Spleen (tissue), 11 donors: Measurements from ENCODE around the gene CFAP69. TPM values are rescaled to one million over a fixed set of nuclear protein-coding genes. Genes with fewer than 3 reads are reported as not detected.

Source experiments
- DNase-seq: peaks from one replicate; pipeline ENCODE4 v3.0.0-alpha.2; 2020
- H3K27ac ChIP-seq, 8 donors: fragments of 200-600 bp; sonication (generic) in 7 of 8; 1 replicate in 4 of 8; 2 replicates in 4 of 8; pipeline versions ENCODE4 v1.5.0 to v1.8.0; 2016 to 2021; ENCODE audit warnings: inconsistent platforms in 4 of 8, mild to moderate bottlenecking in 4 of 8, moderate library complexity in 1 of 8
- H3K27me3 ChIP-seq, 7 donors: fragments of 200-600 bp; sonication (generic) in 6 of 7; replicated peaks in 1 of 7; 1 replicate in 4 of 7; 2 replicates in 3 of 7; pipeline versions ENCODE4 v1.5.0 to v1.8.0; 2016 to 2021; ENCODE audit warnings: inconsistent platforms in 3 of 7, mild to moderate bottlenecking in 1 of 7
- H3K36me3 ChIP-seq, 6 donors: fragments of 200-600 bp; sonication (generic) in 5 of 6; 1 replicate in 4 of 6; 2 replicates in 2 of 6; pipeline versions ENCODE4 v1.5.0 to v1.8.0; 2016 to 2021; ENCODE audit warnings: inconsistent platforms in 2 of 6
- H3K4me1 ChIP-seq, 6 donors: fragments of 200-600 bp; sonication (generic) in 5 of 6; 1 replicate in 3 of 6; 2 replicates in 3 of 6; pipeline versions ENCODE4 v1.5.0 to v1.8.0; 2016 to 2021; ENCODE audit warnings: inconsistent platforms in 3 of 6
- H3K4me3 ChIP-seq, 8 donors: fragments of 200-600 bp; sonication (generic) in 7 of 8; 1 replicate in 4 of 8; 2 replicates in 4 of 8; pipeline versions ENCODE4 v1.5.0 to v1.8.0; 2016 to 2021; ENCODE audit warnings: inconsistent platforms in 4 of 8, mild to moderate bottlenecking in 4 of 8, moderate library complexity in 2 of 8
- H3K9me3 ChIP-seq, 8 donors: fragments of 200-600 bp; sonication (generic) in 7 of 8; 1 replicate in 4 of 8; 2 replicates in 4 of 8; pipeline versions ENCODE4 v1.5.0 to v1.8.0; 2016 to 2021; ENCODE audit warnings: inconsistent platforms in 4 of 8
- CTCF ChIP-seq, 11 experiments: fragments of 200-600 bp in 7 of 11; fragments of 450-650 bp in 4 of 11; sonication (generic) in 4 of 11; IDR thresholded peaks in 8 of 11; conservative IDR thresholded peaks in 3 of 11; 1 replicate in 7 of 11; 2 replicates in 4 of 11; pipeline versions ENCODE4 v1.4.0 to v1.8.0; 2016 to 2021; ENCODE audit warnings: antibody characterized with exemption in 11 of 11, inconsistent platforms in 4 of 11, mild to moderate bottlenecking in 1 of 11
- POLR2A ChIP-seq, 3 donors: fragments of 450-650 bp; IDR thresholded peaks; one replicate each; pipeline ENCODE4 v1.5.1; 2017; ENCODE audit warnings: antibody characterized with exemption in 3 of 3, mild to moderate bottlenecking in 1 of 3
- POLR2AphosphoS5 ChIP-seq, 3 donors: sonication (generic); formaldehyde crosslinking; IDR thresholded peaks; one replicate each; pipeline ENCODE4 v1.5.1; 2017; ENCODE audit warnings: antibody characterized with exemption in 3 of 3
- WGBS, 5 donors: extraction: QIAGEN DNeasy Blood & Tissue Kit in 3 of 5; methylation state at CpG; one replicate each; pipeline versions ENCODE4 v1.1.5 to v1.1.7; 2013 to 2018; 5-methylcytosine and 5-hydroxymethylcytosine counted together
- intact Hi-C: fragments of 100-400 bp; cut with DNase I; formaldehyde crosslinking; loops from one replicate; pipeline ENCODE4 v1.15.0; 2023; ENCODE audit warnings: low total_unique reads
- polyA plus RNA-seq, 3 donors: library from polyadenylated mRNA; stranded (reverse); fragments of 200-250 nt; gene quantifications; one replicate each; pipeline ENCODE4 v1.2.1, GENCODE V29; 2013
- total RNA-seq, 7 donors: library from RNA; depleted of rRNA in 3 of 7; stranded (reverse); fragments of >200 nt in 3 of 7; fragmentation: NEBNext Ultra II Directional in 4 of 7; extraction: Animal tissue kit (Norgen Biotek cat#: 25700) in 4 of 7; gene quantifications; one replicate each; pipeline versions ENCODE4 v1.1.0 to v1.2.1, GENCODE V29; 2016 to 2021
- donor health status: healthy with polysubstance abuse.
- donor health status: DM: no; HTN: no; CAD: no; lungs with moderate emphysema.
- donor health status: DM: no; HTN: no; CAD: no.
- donor health status: Bipolar disorder and iron deficiency.
- donor health status: healthy.
- donor health status: DM: no; HTN: no; CAD: no.
- donor health status: DM: yes; HTN: yes; CAD: no.

Gene CFAP69
- total and polyA plus RNA-seq, 10 donors, result 1.0 to 15.8 (median 7.4) TPM

GRCh38 chr7:90290244-90291113 is 45.5 kb downstream of the CFAP69 start:
- TF ChIP-seq CTCF (IDR thresholded peaks at IDR 0.05 in 8 of 11, conservative IDR thresholded peaks at IDR 0.05 in 3 of 11) (no peak), POLR2A (IDR thresholded peaks at IDR 0.05) (no peak), POLR2AphosphoS5 (IDR thresholded peaks at IDR 0.05) (no peak)
- DNase-seq, result no peak
- intact Hi-C loops, result no loop called here
- no peaks in the 10 kb centered on the region for H3K27me3 ChIP-seq
- H3K4me3 ChIP-seq, result no peak overlapping the region
- 78 to 92% (median 87%) methylated on average over 3 of the region's 3 CpGs for WGBS, 5 donors
- H3K9me3 ChIP-seq, result peaks cover 0 to 13% (median 3%) of the 10 kb centered on the region in 8 donors
- H3K36me3 ChIP-seq, result no peaks in the 10 kb centered on the region
- no peak overlapping the region for H3K27ac ChIP-seq
- H3K4me1 ChIP-seq, result no peaks in the 10 kb centered on the region

GRCh38 chr7:90298145-90299038 is 53.4 kb downstream of the CFAP69 start:
- intact Hi-C loops, result no loop called here
- no peak for TF ChIP-seq POLR2A (IDR thresholded peaks at IDR 0.05)
- peak in 7 of 11 experiments; percentile 6 to 45 (median 26) for TF ChIP-seq CTCF (IDR thresholded peaks at IDR 0.05 in 8 of 11, conservative IDR thresholded peaks at IDR 0.05 in 3 of 11)
- H3K27ac ChIP-seq, result no peak overlapping the region
- H3K27me3 ChIP-seq, result no peaks in the 10 kb centered on the region
- 56 to 66% (median 62%) methylated on average over 5 of the region's 5 CpGs for WGBS, 5 donors
- no peaks in the 10 kb centered on the region for H3K4me1 ChIP-seq
- DNase-seq, result no peak
- no peak overlapping the region for H3K4me3 ChIP-seq
- H3K36me3 ChIP-seq, result no peaks in the 10 kb centered on the region
- H3K9me3 ChIP-seq, result no peaks in the 10 kb centered on the region

GRCh38 chr7:90303241-90303640 is 58.3 kb downstream of the CFAP69 start:
- 91 to 100% (median 97%) methylated on average over 1 of the region's 1 CpG for WGBS, 5 donors
- no peak for DNase-seq

More at GRCh38 chr7:90303241-90303640, 58.3 kb downstream of the CFAP69 start:
- Histone ChIP-seq H3K27ac (no peak overlapping the region), H3K9me3 (no peaks in the 10 kb centered on the region), H3K36me3 (no peaks in the 10 kb centered on the region), H3K4me1 (no peaks in the 10 kb centered on the region), H3K4me3 (no peak overlapping the region), H3K27me3 (no peaks in the 10 kb centered on the region)
- TF ChIP-seq POLR2A (IDR thresholded peaks at IDR 0.05), result no peak
- no peak for TF ChIP-seq CTCF (IDR thresholded peaks at IDR 0.05 in 8 of 11, conservative IDR thresholded peaks at IDR 0.05 in 3 of 11)
- no peak for TF ChIP-seq POLR2AphosphoS5 (IDR thresholded peaks at IDR 0.05)
- intact Hi-C loops, result no loop called here
